Activated CD8-positive, alpha-beta T cell treated with anti-CD3 and anti-CD28 coated beads for 36 hours (primary cell): ENCODE results near the gene COQ7. TPM values are rescaled to one million over a fixed set of nuclear protein-coding genes. Genes with fewer than 3 reads are reported as not detected.

Experiments used
- ATAC-seq: fragments of 200-7000 bp; cut with Tn5 transposase; one replicate; pipeline ENCODE4 v1.10.0; 2021; ENCODE audit warnings: mild to moderate bottlenecking, moderate library complexity
- CTCF ChIA-PET: fragments of 350-600 bp; sonication (Branson Sonifier 250); formaldehyde crosslinking; loops from one replicate; lab custom pipeline; 2021; ENCODE audit warnings: antibody characterized with exemption; lab: Charles Lee
- POLR2A ChIA-PET: fragments of 350-600 bp; sonication (Branson Sonifier 250); formaldehyde crosslinking; loops from one replicate; lab custom pipeline; 2021; ENCODE audit warnings: antibody characterized with exemption; lab: Charles Lee
- DNase-seq: peaks from one replicate; pipeline ENCODE4 v3.0.0-alpha.2; 2020
- H3K27ac Mint-ChIP-seq: one replicate; pipeline ENCODE4 v1.8.0; 2021; ENCODE audit warnings: mild to moderate bottlenecking, mixed read lengths
- H3K27me3 Mint-ChIP-seq: one replicate; pipeline ENCODE4 v1.8.0; 2021; ENCODE audit warnings: mixed read lengths
- H3K36me3 Mint-ChIP-seq: one replicate; pipeline ENCODE4 v1.8.0; 2021; ENCODE audit warnings: low read depth, mixed read lengths
- H3K4me1 Mint-ChIP-seq: one replicate; pipeline ENCODE4 v1.8.0; 2021; ENCODE audit warnings: low read depth, mixed read lengths
- H3K4me3 Mint-ChIP-seq: one replicate; pipeline ENCODE4 v1.8.0; 2021; ENCODE audit warnings: mild to moderate bottlenecking, moderate library complexity, mixed read lengths
- H3K9me3 Mint-ChIP-seq: one replicate; pipeline ENCODE4 v1.8.0; 2021; ENCODE audit warnings: mixed read lengths
- CTCF ChIP-seq: fragments of 200-600 bp; IDR thresholded peaks from one replicate; pipeline ENCODE4 v1.8.0; 2022; ENCODE audit warnings: antibody characterized with exemption, mild to moderate bottlenecking
- intact Hi-C: fragments of 100-400 bp; cut with micrococcal nuclease; formaldehyde crosslinking; loops from one replicate; pipeline ENCODE4 v1.10.0; 2022
- total RNA-seq, 2 experiments: library from RNA; stranded (reverse); gene quantifications; one replicate each; pipeline ENCODE4 v1.2.3, GENCODE V29; 2021

The COQ7 gene
- total RNA-seq, 2 experiments from 2014 or later, result 16.9 to 19.2 TPM

DNA sequence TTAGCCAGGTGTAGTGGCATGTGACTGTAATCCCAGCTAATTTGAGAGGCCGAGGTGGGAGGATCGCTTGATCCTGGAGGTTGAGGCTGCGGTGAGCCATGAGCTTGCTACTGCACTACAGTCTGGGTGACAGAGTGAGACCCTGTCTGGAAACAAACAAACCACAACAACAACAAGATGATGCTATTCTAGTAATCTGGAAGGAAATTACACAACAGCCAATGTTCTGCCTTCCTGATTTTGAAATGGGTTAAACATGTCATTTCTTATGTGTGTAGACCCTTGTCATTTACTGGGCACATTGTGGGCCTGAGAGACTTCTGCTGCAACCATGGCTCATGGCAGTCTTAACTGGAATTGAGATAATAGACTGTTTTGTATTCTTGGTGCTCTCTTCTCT lies 5.9 kb downstream of the COQ7 start:
- no peak for ATAC-seq
- H3K4me3 Mint-ChIP-seq, result no peak overlapping the region
- intact Hi-C loops, result no loop called here
- H3K4me1 Mint-ChIP-seq, result peaks cover 2% of the 10 kb centered on the region
- peaks cover 19% of the 10 kb centered on the region for H3K36me3 Mint-ChIP-seq
- H3K27me3 Mint-ChIP-seq, result no peaks in the 10 kb centered on the region
- DNase-seq, result no peak
- CTCF ChIA-PET, result interaction anchor here (0.8 to 1.2 kb wide), 3 partner anchors 90 to 288 kb away, joined by 3 to 5 read pairs (median 3); partner anchors contain the start of genes ARL6IP1 and TMC7
- TF ChIP-seq CTCF, result no peak
- POLR2A ChIA-PET, result no interaction called here
- H3K9me3 Mint-ChIP-seq, result no peaks in the 10 kb centered on the region
- H3K27ac Mint-ChIP-seq, result no peak overlapping the region

GRCh38 chr16:19073863-19074262 lies 6.4 kb downstream of the COQ7 start:
- peaks cover 22% of the 10 kb centered on the region for H3K36me3 Mint-ChIP-seq
- TF ChIP-seq CTCF, result no peak
- ATAC-seq, result no peak
- H3K4me3 Mint-ChIP-seq, result no peak overlapping the region
- H3K4me1 Mint-ChIP-seq, result peaks cover 1% of the 10 kb centered on the region
- CTCF ChIA-PET, result interaction anchor here (0.9 kb wide), 1 partner anchor 13 kb away, joined by 3 read pairs; no protein-coding TSS in a partner anchor
- no peak overlapping the region for H3K27ac Mint-ChIP-seq
- intact Hi-C loops, result no loop called here
- no peaks in the 10 kb centered on the region for H3K27me3 Mint-ChIP-seq
- H3K9me3 Mint-ChIP-seq, result no peaks in the 10 kb centered on the region
- POLR2A ChIA-PET, result no interaction called here
- no peak for DNase-seq

DNA sequence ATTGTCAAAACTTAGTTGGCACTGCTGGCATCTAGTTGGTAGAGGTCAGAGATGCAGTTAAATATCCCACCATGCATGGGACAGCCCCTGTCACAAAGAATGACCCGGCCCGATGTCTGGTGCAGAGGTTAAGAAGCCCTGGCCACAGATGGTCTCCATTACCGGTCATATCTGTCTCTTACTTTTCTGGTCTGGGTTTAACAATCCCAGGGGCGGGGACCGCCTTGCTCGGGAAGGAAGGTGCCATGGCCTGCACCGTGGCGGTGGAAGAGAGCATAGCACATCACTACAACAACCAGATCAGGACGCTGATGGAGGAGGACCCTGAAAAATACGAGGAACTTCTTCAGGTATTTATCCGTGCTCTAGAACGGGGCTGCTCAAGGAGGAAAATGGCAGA lies 8.1 kb downstream of the COQ7 start:
- ChIA-PET CTCF (interaction anchor here (1.2 to 2.7 kb wide), 2 partner anchors 10 to 19 kb away, joined by 3 to 13 read pairs; no protein-coding TSS in a partner anchor), POLR2A (no interaction called here)
- DNase-seq (no peak), ATAC-seq (no peak)
- Mint-ChIP-seq H3K4me1 (no peaks in the 10 kb centered on the region), H3K9me3 (no peaks in the 10 kb centered on the region), H3K36me3 (peaks cover 33% of the 10 kb centered on the region), H3K27me3 (no peaks in the 10 kb centered on the region), H3K4me3 (no peak overlapping the region), H3K27ac (no peak overlapping the region)
- no peak for TF ChIP-seq CTCF
- intact Hi-C loops, result no loop called here

- no peak for TF ChIP-seq CTCF
- ChIA-PET CTCF (interaction anchor here (2.7 kb wide), 1 partner anchor 8 kb away, joined by 13 read pairs; no protein-coding TSS in a partner anchor), POLR2A (no interaction called here)
- Mint-ChIP-seq H3K4me3 (no peak overlapping the region), H3K4me1 (no peaks in the 10 kb centered on the region), H3K36me3 (peaks cover 41% of the 10 kb centered on the region), H3K27me3 (no peaks in the 10 kb centered on the region), H3K9me3 (peaks cover 1% of the 10 kb centered on the region), H3K27ac (no peak overlapping the region)
- intact Hi-C loops, result no loop called here
- no peak for ATAC-seq
- no peak for DNase-seq
These were observed 10.5 kb downstream of the COQ7 start for GRCh38 chr16:19077879-19078278.

DNA sequence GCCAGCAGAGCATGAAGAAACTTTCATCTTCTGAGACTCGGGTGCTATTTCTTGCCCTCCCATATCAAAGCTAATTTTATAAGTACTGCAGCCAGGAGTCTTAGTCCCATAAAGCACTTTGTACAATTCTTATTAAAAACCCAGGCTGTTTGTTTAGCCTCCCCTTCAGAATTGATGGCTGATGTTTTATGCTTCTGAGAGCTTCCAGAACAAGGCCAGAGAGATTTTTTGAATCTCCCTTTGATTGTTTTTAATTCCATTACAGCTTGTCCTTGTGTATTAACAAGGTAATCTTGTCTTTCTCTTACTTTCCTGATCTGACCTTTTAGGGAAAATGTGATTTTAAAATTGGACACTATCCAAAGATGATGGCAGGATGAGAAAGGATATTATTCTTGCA lies 16.3 kb downstream of the COQ7 start:
- Mint-ChIP-seq H3K4me3 (no peak overlapping the region), H3K4me1 (peaks cover 6% of the 10 kb centered on the region), H3K27ac (no peak overlapping the region), H3K9me3 (peaks cover 1% of the 10 kb centered on the region), H3K36me3 (peaks cover 27% of the 10 kb centered on the region), H3K27me3 (peaks cover 4% of the 10 kb centered on the region)
- ATAC-seq (no peak), DNase-seq (no peak)
- no peak for TF ChIP-seq CTCF
- POLR2A ChIA-PET, result interaction anchor here (1.4 kb wide), 1 partner anchor 12 kb away, joined by 3 read pairs; no protein-coding TSS in a partner anchor
- CTCF ChIA-PET, result interaction anchor here (1.1 to 4.9 kb wide), 3 partner anchors 11 to 94 kb away, joined by 3 to 53 read pairs (median 20); no protein-coding TSS in a partner anchor
- intact Hi-C loops, result loop anchor here (10.0 kb wide), 1 partner anchor 81 kb away; the partner anchor contains the start of gene SYT17
